Breast epithelium (tissue), 3 donors: Measurements from ENCODE around the gene EEPD1.

Experiments
- POLR2AphosphoS5 ChIP-seq, 3 donors: sonication (generic); formaldehyde crosslinking; IDR thresholded peaks; one replicate each; pipeline ENCODE4 v1.6.1; 2017; ENCODE audit warnings: antibody characterized with exemption in 3 of 3
- TF ChIP-seq, protein P1 (sequence below), 3 donors: fragments of 450-650 bp; IDR thresholded peaks; one replicate each; pipeline ENCODE4 v1.5.1; 2016 to 2017; ENCODE audit warnings: antibody characterized with exemption in 3 of 3, mild to moderate bottlenecking in 3 of 3, moderate library complexity in 3 of 3

DNA sequence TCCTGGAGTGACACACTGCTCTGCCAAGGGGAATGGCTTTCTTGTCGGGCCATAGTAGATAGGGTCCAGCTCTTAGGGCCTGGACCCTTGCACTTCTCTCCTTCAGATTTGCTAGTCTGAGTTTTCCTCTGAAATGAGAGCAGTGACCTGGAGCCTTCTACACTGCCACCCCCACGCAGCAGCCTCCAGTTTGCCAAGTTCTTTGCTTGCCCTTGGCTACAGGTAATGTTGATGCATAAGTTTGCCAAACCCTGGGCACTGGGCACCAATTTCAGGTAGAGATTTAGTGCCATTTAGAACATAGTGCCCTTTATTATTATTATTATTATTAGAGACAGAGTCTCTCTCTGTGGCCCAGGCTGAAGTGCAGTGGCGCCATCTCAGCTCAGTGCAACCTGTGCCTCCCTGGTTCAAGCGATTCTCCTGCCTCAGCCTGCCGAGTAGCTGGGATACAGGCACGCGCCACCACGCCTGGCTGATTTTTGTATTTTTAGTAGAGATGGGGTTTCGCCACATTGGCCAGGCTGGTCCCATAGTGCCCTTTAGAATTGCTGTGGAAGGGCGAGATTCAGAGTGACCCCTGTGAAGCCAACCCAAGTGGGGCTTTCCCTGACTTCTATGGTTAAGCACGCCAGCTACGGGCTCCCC is 14.5 kb downstream of the EEPD1 start:
- TF ChIP-seq, protein P1, sequence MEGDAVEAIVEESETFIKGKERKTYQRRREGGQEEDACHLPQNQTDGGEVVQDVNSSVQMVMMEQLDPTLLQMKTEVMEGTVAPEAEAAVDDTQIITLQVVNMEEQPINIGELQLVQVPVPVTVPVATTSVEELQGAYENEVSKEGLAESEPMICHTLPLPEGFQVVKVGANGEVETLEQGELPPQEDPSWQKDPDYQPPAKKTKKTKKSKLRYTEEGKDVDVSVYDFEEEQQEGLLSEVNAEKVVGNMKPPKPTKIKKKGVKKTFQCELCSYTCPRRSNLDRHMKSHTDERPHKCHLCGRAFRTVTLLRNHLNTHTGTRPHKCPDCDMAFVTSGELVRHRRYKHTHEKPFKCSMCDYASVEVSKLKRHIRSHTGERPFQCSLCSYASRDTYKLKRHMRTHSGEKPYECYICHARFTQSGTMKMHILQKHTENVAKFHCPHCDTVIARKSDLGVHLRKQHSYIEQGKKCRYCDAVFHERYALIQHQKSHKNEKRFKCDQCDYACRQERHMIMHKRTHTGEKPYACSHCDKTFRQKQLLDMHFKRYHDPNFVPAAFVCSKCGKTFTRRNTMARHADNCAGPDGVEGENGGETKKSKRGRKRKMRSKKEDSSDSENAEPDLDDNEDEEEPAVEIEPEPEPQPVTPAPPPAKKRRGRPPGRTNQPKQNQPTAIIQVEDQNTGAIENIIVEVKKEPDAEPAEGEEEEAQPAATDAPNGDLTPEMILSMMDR (IDR thresholded peaks at IDR 0.05), result no peak
- no peak for TF ChIP-seq POLR2AphosphoS5 (IDR thresholded peaks at IDR 0.05)
